Astrocyte (in vitro differentiated cells and primary cell): Measurements from ENCODE around the gene TAF6. TPM values are rescaled to one million over a fixed set of nuclear protein-coding genes. Genes with fewer than 3 reads are reported as not detected.

Experiments used
- DNase-seq: peaks from one replicate; pipeline ENCODE4 v3.0.0-alpha.2; 2010; ENCODE audit warnings: low read depth
- FAIRE-seq: peaks from 2 replicates; lab custom pipeline; 2011; peaks lifted over from hg19 to GRCh38; lab: Jason Lieb, UNC
- H2AFZ ChIP-seq: 2 replicates; pipeline ENCODE4 v1.6.0; 2012; ENCODE audit warnings: low read depth, low read length, inconsistent platforms
- H3K27ac ChIP-seq: 2 replicates; pipeline ENCODE4 v1.5.1; 2011; ENCODE audit warnings: low read depth, low read length, inconsistent platforms
- H3K27me3 ChIP-seq: 2 replicates; pipeline ENCODE4 v1.6.0; 2011; ENCODE audit warnings: low read length, inconsistent platforms; ENCODE audit not compliant: insufficient read depth
- H3K36me3 ChIP-seq: 2 replicates; pipeline ENCODE4 v1.5.1; 2011; ENCODE audit warnings: low read length, inconsistent platforms; ENCODE audit not compliant: insufficient read depth
- H3K4me1 ChIP-seq: 2 replicates; pipeline ENCODE4 v1.5.1; 2011; ENCODE audit warnings: low read length, inconsistent platforms; ENCODE audit not compliant: insufficient read depth
- H3K4me2 ChIP-seq: 2 replicates; pipeline ENCODE4 v1.6.0; 2012; ENCODE audit warnings: low read length, inconsistent platforms
- H3K4me3 ChIP-seq: 2 replicates; pipeline ENCODE4 v1.5.1; 2011; ENCODE audit warnings: low read depth, mild to moderate bottlenecking, low read length, inconsistent platforms; ENCODE audit not compliant: insufficient read depth
- H3K79me2 ChIP-seq: 2 replicates; pipeline ENCODE4 v1.6.0; 2012; ENCODE audit warnings: mild to moderate bottlenecking, low read length, inconsistent platforms; ENCODE audit not compliant: insufficient read depth
- H3K9ac ChIP-seq: 2 replicates; pipeline ENCODE4 v1.6.0; 2012; ENCODE audit warnings: mild to moderate bottlenecking, low read length, inconsistent platforms
- H3K9me3 ChIP-seq: 2 replicates; pipeline ENCODE4 v1.5.1; 2012; ENCODE audit warnings: low read depth, mild to moderate bottlenecking, low read length, inconsistent platforms; ENCODE audit not compliant: insufficient read depth
- H4K20me1 ChIP-seq: 2 replicates; pipeline ENCODE4 v1.6.0; 2012; ENCODE audit warnings: low read length, inconsistent platforms; ENCODE audit not compliant: insufficient read depth
- H3K27ac Mint-ChIP-seq: one replicate; pipeline ENCODE4 v1.8.0; 2021; ENCODE audit warnings: mild to moderate bottlenecking, mixed read lengths; ENCODE audit not compliant: unreplicated experiment
- H3K27me3 Mint-ChIP-seq: one replicate; pipeline ENCODE4 v1.8.0; 2021; ENCODE audit warnings: low read depth, mixed read lengths; ENCODE audit not compliant: unreplicated experiment
- H3K36me3 Mint-ChIP-seq: one replicate; pipeline ENCODE4 v1.8.0; 2021; ENCODE audit warnings: low read depth, mixed read lengths; ENCODE audit not compliant: unreplicated experiment
- H3K4me1 Mint-ChIP-seq: one replicate; pipeline ENCODE4 v1.8.0; 2021; ENCODE audit warnings: low read depth, mixed read lengths; ENCODE audit not compliant: unreplicated experiment
- H3K4me3 Mint-ChIP-seq: one replicate; pipeline ENCODE4 v1.8.0; 2021; ENCODE audit warnings: mild to moderate bottlenecking, moderate library complexity, mixed read lengths; ENCODE audit not compliant: unreplicated experiment
- H3K9me3 Mint-ChIP-seq: one replicate; pipeline ENCODE4 v1.8.0; 2021; ENCODE audit warnings: mild to moderate bottlenecking, mixed read lengths; ENCODE audit not compliant: unreplicated experiment
- CTCF ChIP-seq: IDR thresholded peaks from 2 replicates; pipeline ENCODE4 v1.5.1; 2011; ENCODE audit warnings: low read depth, mild to moderate bottlenecking, inconsistent platforms, low read length, moderate library complexity; ENCODE audit not compliant: insufficient read depth
- EZH2 ChIP-seq: IDR thresholded peaks from 2 replicates; pipeline ENCODE4 v1.6.1; 2012; ENCODE audit warnings: mild to moderate bottlenecking, low read length, inconsistent platforms; ENCODE audit not compliant: insufficient read depth
- total RNA-seq: library from RNA; stranded (reverse); gene quantifications from 2 replicates; pipeline ENCODE4 v1.2.1, GENCODE V29; 2021

TAF6 gene
- total RNA-seq, 1 donor from 2014 or later = 47.0 TPM

- peaks cover 21% of the 10 kb centered on the region for H3K36me3 ChIP-seq
Measured at GRCh38 chr7:100106633-100107032, 12.5 kb downstream of the TAF6 start.

GRCh38 chr7:100105534-100105933 lies 13.6 kb downstream of the TAF6 start:
- Histone ChIP-seq H3K27ac (no peak overlapping the region), H3K4me3 (no peak overlapping the region), H3K79me2 (peaks cover 12% of the 10 kb centered on the region), H3K4me2 (no peak overlapping the region), H3K9me3 (no peaks in the 10 kb centered on the region), H4K20me1 (peaks cover 13% of the 10 kb centered on the region), H2AFZ (no peak overlapping the region), H3K9ac (no peak overlapping the region), H3K4me1 (peaks cover 10% of the 10 kb centered on the region), H3K27me3 (no peaks in the 10 kb centered on the region), H3K36me3 (peaks cover 15% of the 10 kb centered on the region)
- no peaks in the 10 kb centered on the region for H3K9me3 Mint-ChIP-seq
- no peak overlapping the region for H3K4me3 Mint-ChIP-seq
- no peaks in the 10 kb centered on the region for H3K27me3 Mint-ChIP-seq
- TF ChIP-seq CTCF = no peak
- no peak for TF ChIP-seq EZH2
- no peak overlapping the region for H3K27ac Mint-ChIP-seq
- peaks cover 26% of the 10 kb centered on the region for H3K36me3 Mint-ChIP-seq
- no peak for FAIRE-seq
- no peak for DNase-seq
- H3K4me1 Mint-ChIP-seq = peaks cover 6% of the 10 kb centered on the region

More at GRCh38 chr7:100106633-100107032, 12.5 kb downstream of the TAF6 start:
- Mint-ChIP-seq H3K36me3 (peaks cover 31% of the 10 kb centered on the region), H3K27me3 (no peaks in the 10 kb centered on the region), H3K27ac (peak overlapping the region; percentile 69), H3K9me3 (no peaks in the 10 kb centered on the region), H3K4me3 (no peak overlapping the region), H3K4me1 (peaks cover 6% of the 10 kb centered on the region)
- peaks cover 6% of the 10 kb centered on the region for H3K79me2 ChIP-seq
- no peak overlapping the region for H2AFZ ChIP-seq
- no peak overlapping the region for H3K9ac ChIP-seq
- no peak overlapping the region for H3K27ac ChIP-seq
- H3K9me3 ChIP-seq = no peaks in the 10 kb centered on the region
- peaks cover 10% of the 10 kb centered on the region for H3K4me1 ChIP-seq
- peaks cover 13% of the 10 kb centered on the region for H4K20me1 ChIP-seq
- H3K4me2 ChIP-seq = no peak overlapping the region
- FAIRE-seq (no peak), DNase-seq (no peak)
- TF ChIP-seq EZH2 = no peak
- TF ChIP-seq CTCF = no peak
- H3K4me3 ChIP-seq = no peak overlapping the region
- no peaks in the 10 kb centered on the region for H3K27me3 ChIP-seq
